OCI-LY3 (cell line): ENCODE measurements around the gene PTBP3.

Experiments used
- H2AFZ ChIP-seq: fragments of 200-600, 300-600 bp; shearing (Covaris generic); 2 replicates; pipeline ENCODE4 v1.6.0; 2014; ENCODE audit warnings: antibody characterized with exemption, low read depth, low read length
- H3K27ac ChIP-seq: fragments of 200-600, 300-600 bp; sonication (generic); 2 replicates; pipeline ENCODE4 v1.5.1; 2014; ENCODE audit warnings: mild to moderate bottlenecking, low read length, moderate library complexity, mixed read lengths
- H3K27me3 ChIP-seq: fragments of 200-600, 300-600 bp; sonication (generic); 2 replicates; pipeline ENCODE4 v1.6.1; 2014; ENCODE audit warnings: low read depth, low read length, mixed read lengths
- H3K36me3 ChIP-seq: fragments of 200-600, 300-600 bp; sonication (generic); replicated peaks from 2 replicates; pipeline ENCODE3; 2014; ENCODE audit warnings: low read depth, low read length, mixed read lengths
- H3K4me1 ChIP-seq: fragments of 300-600, 200-600 bp; sonication (generic); 2 replicates; pipeline ENCODE4 v1.6.1; 2014; ENCODE audit warnings: low read length, mixed read lengths
- H3K4me2 ChIP-seq: fragments of 200-600, 300-600 bp; sonication (generic); 2 replicates; pipeline ENCODE4 v1.6.1; 2014; ENCODE audit warnings: low read length, mixed read lengths
- H3K4me3 ChIP-seq: fragments of 300-600, 200-600 bp; sonication (generic); 2 replicates; pipeline ENCODE4 v1.5.1; 2014; ENCODE audit warnings: antibody characterized with exemption, mild to moderate bottlenecking, low read length, moderate library complexity
- H3K79me2 ChIP-seq: fragments of 300-600, 200-600 bp; shearing (Covaris generic); 2 replicates; pipeline ENCODE4 v1.6.1; 2014; ENCODE audit warnings: mild to moderate bottlenecking, low read length, mixed read lengths
- H3K9ac ChIP-seq: fragments of 300-600, 200-600 bp; shearing (Covaris generic); 2 replicates; pipeline ENCODE4 v1.6.0; 2014; ENCODE audit warnings: mild to moderate bottlenecking, low read length, moderate library complexity
- H3K9me3 ChIP-seq: fragments of 200-600, 300-600 bp; shearing (Covaris generic); 2 replicates; pipeline ENCODE4 v1.6.1; 2014; ENCODE audit warnings: low read length, mixed read lengths; ENCODE audit not compliant: insufficient read depth
- H4K20me1 ChIP-seq: fragments of 200-600, 300-600 bp; sonication (generic); 2 replicates; pipeline ENCODE4 v1.6.1; 2016; ENCODE audit warnings: low read length, mixed read lengths; ENCODE audit not compliant: insufficient read depth
- CTCF ChIP-seq: fragments of 200-600, 300-600 bp; sonication (generic); IDR thresholded peaks from 2 replicates; pipeline ENCODE4 v1.5.1; 2014; ENCODE audit warnings: antibody characterized with exemption, low read length, low read depth
- EZH2phosphoT487 ChIP-seq: fragments of 200-600 bp; shearing (Covaris generic); IDR thresholded peaks from 2 replicates; pipeline ENCODE4 v1.6.1; 2018; ENCODE audit warnings: antibody characterized with exemption, mixed run types, low read depth

PTBP3 gene

GRCh38 chr9:112354081-112354743 lies 20.8 kb upstream of the PTBP3 start:
- H3K4me3 ChIP-seq, result no peak overlapping the region
- no peaks in the 10 kb centered on the region for H4K20me1 ChIP-seq
- no peak for TF ChIP-seq EZH2phosphoT487
- no peak for TF ChIP-seq CTCF
- no peak overlapping the region for H3K27ac ChIP-seq
- H3K4me1 ChIP-seq, result no peaks in the 10 kb centered on the region
- no peaks in the 10 kb centered on the region for H3K36me3 ChIP-seq
- no peaks in the 10 kb centered on the region for H3K27me3 ChIP-seq
- H3K9ac ChIP-seq, result no peak overlapping the region
- H3K9me3 ChIP-seq, result no peaks in the 10 kb centered on the region
- no peaks in the 10 kb centered on the region for H3K79me2 ChIP-seq
- no peak overlapping the region for H3K4me2 ChIP-seq
- H2AFZ ChIP-seq, result no peak overlapping the region

GRCh38 chr9:112352209-112352608 lies 18.8 kb upstream of the PTBP3 start:
- Histone ChIP-seq H3K27me3 (no peaks in the 10 kb centered on the region), H2AFZ (no peak overlapping the region), H3K4me2 (no peak overlapping the region), H3K27ac (no peak overlapping the region), H3K9me3 (no peaks in the 10 kb centered on the region), H4K20me1 (no peaks in the 10 kb centered on the region), H3K9ac (no peak overlapping the region), H3K4me1 (no peaks in the 10 kb centered on the region), H3K36me3 (no peaks in the 10 kb centered on the region), H3K4me3 (no peak overlapping the region), H3K79me2 (no peaks in the 10 kb centered on the region)
- no peak for TF ChIP-seq CTCF
- TF ChIP-seq EZH2phosphoT487, result no peak

GRCh38 chr9:112351184-112351583 lies 17.8 kb upstream of the PTBP3 start:
- H3K36me3 ChIP-seq, result no peaks in the 10 kb centered on the region
- no peak overlapping the region for H2AFZ ChIP-seq
- H3K9me3 ChIP-seq, result no peaks in the 10 kb centered on the region
- H3K4me2 ChIP-seq, result no peak overlapping the region
- no peak for TF ChIP-seq EZH2phosphoT487
- no peak overlapping the region for H3K27ac ChIP-seq
- no peaks in the 10 kb centered on the region for H3K4me1 ChIP-seq
- H3K79me2 ChIP-seq, result no peaks in the 10 kb centered on the region
- no peak overlapping the region for H3K9ac ChIP-seq
- no peak overlapping the region for H3K4me3 ChIP-seq
- H3K27me3 ChIP-seq, result no peaks in the 10 kb centered on the region
- no peaks in the 10 kb centered on the region for H4K20me1 ChIP-seq

GRCh38 chr9:112349008-112349333 lies 15.6 kb upstream of the PTBP3 start:
- Histone ChIP-seq H3K36me3 (no peaks in the 10 kb centered on the region), H3K9me3 (no peaks in the 10 kb centered on the region), H3K4me3 (peak overlapping the region; percentile 34; the same call in 1 of the 2 replicates), H3K9ac (no peak overlapping the region), H3K27me3 (no peaks in the 10 kb centered on the region), H2AFZ (no peak overlapping the region), H4K20me1 (no peaks in the 10 kb centered on the region), H3K79me2 (no peaks in the 10 kb centered on the region), H3K4me2 (peak overlapping the region; percentile 10; the same call in 1 of the 2 replicates), H3K4me1 (no peaks in the 10 kb centered on the region), H3K27ac (no peak overlapping the region)
- TF ChIP-seq CTCF (no peak), EZH2phosphoT487 (no peak)
